Measurements from ENCODE around the gene LAMC1. TPM values are rescaled to one million over a fixed set of nuclear protein-coding genes. Genes with fewer than 3 reads are reported as not detected.
"Not testable (repeated sequence)": the region's sequence is repeated elsewhere in the genome, so short reads cannot be mapped to it uniquely, and the experiment has no call there.

Gene LAMC1
- polyA plus RNA-seq, 1 donor: 293 TPM

- no peak for DNase-seq
Observed at GRCh38 chr1:183106746-183107145, 83.5 kb downstream of the LAMC1 start.

DNA sequence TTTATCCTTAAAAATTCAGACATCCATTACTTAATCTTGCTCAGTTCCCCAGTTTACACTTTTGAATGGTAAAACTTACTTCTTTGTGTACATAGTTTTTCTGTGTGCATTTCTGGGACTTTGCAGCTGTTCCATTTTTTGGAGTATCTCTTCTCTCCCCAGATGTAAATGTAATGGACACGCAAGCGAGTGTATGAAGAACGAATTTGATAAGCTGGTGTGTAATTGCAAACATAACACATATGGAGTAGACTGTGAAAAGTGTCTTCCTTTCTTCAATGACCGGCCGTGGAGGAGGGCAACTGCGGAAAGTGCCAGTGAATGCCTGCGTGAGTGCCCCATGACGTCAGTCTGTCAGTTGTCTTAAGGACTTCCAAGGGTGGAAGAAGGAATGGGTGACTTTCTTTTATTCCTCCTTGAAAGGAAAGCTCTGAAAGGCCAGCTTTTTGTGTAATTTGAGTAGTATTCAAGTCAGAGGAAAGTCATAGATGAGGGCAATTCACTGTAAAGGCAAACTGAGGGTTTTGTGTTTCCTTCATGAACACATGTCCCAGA is 87.2 kb downstream of the LAMC1 start:
- no peak for DNase-seq

DNA sequence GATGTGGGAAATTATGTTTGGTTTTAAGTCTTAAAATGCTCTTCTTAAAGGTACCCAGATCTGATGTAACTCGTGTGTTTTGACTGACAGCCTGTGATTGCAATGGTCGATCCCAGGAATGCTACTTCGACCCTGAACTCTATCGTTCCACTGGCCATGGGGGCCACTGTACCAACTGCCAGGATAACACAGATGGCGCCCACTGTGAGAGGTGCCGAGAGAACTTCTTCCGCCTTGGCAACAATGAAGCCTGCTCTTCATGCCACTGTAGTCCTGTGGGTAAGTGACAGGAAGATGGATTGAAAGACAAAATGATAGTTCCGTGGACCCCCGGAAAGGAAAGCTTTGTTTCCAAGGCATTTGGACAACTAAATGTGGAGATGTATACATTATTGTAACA is 91.2 kb downstream of the LAMC1 start:
- no peak for DNase-seq

DNA sequence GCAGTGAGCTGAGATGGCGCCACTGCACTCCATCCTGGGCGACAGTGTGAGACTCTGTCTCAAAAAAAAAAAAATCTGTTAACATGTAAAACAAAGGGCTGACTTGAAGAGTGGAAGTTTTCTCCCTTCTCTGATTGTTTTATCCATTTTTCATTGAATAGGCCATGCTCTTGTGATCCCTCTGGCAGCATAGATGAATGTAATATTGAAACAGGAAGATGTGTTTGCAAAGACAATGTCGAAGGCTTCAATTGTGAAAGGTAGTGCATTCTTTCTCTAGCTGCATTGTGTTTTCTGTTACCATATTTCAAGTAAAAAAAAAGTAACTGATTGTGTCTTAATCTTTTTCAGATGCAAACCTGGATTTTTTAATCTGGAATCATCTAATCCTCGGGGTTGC is 93.2 kb downstream of the LAMC1 start:
- DNase-seq: no peak

GRCh38 chr1:183121609-183122008 is 98.4 kb downstream of the LAMC1 start:
- DNase-seq: no peak

DNA sequence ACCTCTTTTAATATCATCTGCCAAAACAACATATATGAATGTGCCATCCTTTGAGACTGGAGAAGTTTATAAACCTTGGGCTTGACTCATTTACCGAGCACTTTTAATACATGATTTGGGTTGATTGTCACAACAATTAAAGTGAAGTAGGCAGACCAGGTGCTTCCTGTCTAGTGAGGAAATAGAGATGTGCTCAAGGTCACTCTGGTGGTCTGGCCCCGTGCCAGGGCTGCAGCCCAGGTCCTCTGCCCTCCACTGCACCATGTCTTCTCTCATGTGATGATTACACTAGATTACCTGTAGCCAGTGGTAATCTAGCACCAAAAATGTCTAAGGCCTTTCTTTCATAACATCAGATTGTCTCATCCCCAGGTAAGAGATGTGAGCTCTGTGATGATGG is 101.0 kb downstream of the LAMC1 start:
- no peak for DNase-seq

DNA sequence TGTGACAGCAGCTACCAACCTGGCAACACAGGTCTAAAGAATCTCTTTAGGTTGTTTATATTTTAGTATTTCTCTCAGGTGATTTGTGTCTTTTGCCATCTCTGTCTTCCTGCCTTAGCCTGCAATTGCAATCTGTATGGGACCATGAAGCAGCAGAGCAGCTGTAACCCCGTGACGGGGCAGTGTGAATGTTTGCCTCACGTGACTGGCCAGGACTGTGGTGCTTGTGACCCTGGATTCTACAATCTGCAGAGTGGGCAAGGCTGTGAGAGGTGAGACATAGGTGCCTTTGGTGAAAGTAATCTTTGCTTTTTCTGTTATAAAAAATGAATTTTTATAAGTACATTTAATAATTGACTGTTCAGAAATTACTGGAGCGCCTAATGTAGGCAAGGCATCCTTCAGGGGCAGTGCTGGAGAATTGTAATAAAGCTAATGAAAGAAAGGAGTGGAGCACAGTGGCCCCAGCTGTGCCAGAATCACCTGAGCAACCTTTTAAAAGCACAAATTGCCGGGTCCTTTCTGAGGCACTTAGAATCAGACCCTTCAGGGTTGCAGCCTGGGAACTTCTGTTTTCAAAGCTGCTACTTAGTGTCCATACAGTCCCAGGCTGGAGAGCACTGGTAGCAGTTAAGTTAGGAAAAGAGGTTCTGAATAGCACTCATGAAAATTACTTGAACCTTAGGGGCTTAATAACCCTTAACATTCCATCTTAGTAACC is 102.2 kb downstream of the LAMC1 start:
- no peak for DNase-seq

DNA sequence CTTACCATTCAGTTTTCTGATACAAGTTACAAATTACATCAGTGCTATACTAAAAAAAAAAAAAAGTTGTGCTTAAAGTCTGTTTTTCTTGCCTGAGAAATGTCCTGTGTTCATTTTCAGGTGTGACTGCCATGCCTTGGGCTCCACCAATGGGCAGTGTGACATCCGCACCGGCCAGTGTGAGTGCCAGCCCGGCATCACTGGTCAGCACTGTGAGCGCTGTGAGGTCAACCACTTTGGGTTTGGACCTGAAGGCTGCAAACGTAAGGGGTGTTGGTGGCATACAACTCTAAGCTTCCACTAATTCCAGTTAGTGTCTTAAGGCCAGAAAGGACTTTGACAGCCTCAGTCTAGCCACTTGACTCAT is 102.8 kb downstream of the LAMC1 start:
- DNase-seq: no peak

DNA sequence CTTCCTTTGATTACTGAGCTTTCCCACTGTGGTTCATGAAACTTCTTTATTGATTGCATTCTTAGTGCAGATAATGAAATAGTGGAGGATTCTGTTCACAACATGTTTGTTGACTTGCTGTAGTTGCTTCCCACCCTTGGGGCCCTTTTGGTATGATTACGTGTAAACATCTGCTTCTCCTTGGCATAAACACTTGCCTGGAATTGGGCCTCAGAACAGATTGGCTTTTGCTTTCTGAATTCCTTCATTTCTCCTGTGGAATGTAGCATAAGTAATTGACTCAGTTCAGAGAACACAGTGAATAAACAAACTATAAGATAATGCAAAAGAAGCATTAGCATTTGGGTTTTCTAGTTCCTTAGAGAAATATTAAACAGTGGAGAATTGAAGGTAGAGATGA is 103.3 kb downstream of the LAMC1 start:
- peak; percentile 68 for DNase-seq

- DNase-seq: no peak
Observed at GRCh38 chr1:183129921-183130690, 106.9 kb downstream of the LAMC1 start.

- no peak for DNase-seq
Observed at GRCh38 chr1:183131166-183131565, 107.9 kb downstream of the LAMC1 start.

DNA sequence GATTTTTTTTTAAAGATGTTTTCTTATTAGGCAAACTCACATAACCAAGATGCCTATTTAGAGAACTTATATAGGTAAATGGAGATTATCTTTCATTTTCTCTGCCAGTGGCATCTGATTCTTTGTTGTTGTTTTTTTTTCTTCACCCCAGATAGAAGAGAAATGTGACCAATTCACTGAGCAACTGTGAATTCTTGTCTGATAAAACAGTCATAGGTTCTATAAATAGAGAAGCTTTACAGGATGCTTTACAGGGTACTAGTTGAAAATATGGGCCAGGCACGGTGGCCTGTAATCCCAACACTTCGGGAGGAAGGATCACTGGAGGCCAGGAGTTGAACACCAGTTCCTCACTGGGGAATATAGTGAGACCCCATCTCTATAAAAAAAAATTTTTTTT is 112.1 kb downstream of the LAMC1 start:
- no peak for DNase-seq

DNA sequence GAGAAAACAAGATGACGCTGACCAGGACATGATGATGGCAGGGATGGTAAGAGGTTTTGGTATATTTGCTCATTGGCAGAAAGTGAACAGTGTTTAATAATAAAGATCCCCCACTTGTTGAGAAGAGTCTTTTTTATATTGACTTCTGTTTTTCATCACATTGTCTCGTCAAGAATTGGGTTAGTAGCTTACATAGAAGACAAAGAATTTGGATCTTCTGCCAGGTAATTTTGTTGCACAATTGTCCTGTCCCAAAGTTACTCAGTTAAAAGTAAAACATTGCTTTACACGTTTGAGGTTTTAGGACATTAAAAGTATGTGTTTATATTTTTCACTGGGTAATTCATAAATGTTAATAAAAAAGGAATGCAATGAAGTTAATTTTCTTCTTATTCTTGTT is 114.6 kb downstream of the LAMC1 start:
- no peak for DNase-seq

GRCh38 chr1:183138301-183138700 is 115.1 kb downstream of the LAMC1 start:
- DNase-seq: no peak

GRCh38 chr1:183139281-183139942 is 116.2 kb downstream of the LAMC1 start:
- no peak for DNase-seq

- DNase-seq: no peak
Observed at GRCh38 chr1:183140633-183141032, 117.4 kb downstream of the LAMC1 start.

- DNase-seq: no peak
Observed at GRCh38 chr1:183142171-183142570, 119.0 kb downstream of the LAMC1 start.

GRCh38 chr1:183143576-183144315 is 120.5 kb downstream of the LAMC1 start:
- DNase-seq: no peak

- no peak for DNase-seq
Observed at GRCh38 chr1:183144752-183145151, 121.5 kb downstream of the LAMC1 start.

DNA sequence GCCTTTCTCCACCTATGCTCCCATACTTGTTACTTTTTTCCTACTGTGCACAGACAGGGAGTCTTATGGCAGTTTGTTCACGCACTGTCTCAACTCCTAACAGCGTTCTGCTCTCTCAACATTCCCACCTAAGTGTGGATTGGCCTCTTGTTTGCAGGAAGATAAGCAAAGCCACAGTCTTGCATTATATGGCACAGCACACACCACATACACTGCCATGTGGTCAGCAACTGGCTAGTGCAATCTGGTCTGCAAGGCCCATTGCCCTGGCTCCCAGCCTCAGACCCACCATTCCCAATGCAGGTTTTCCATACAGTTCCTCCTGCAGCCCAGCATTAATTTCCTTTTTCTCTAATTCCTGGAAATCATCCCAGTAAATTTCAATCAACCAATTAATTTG is 124.5 kb downstream of the LAMC1 start:
- no peak for DNase-seq

GRCh38 chr1:183148599-183148998 is 125.4 kb downstream of the LAMC1 start:
- DNase-seq: peak; percentile 68

DNA sequence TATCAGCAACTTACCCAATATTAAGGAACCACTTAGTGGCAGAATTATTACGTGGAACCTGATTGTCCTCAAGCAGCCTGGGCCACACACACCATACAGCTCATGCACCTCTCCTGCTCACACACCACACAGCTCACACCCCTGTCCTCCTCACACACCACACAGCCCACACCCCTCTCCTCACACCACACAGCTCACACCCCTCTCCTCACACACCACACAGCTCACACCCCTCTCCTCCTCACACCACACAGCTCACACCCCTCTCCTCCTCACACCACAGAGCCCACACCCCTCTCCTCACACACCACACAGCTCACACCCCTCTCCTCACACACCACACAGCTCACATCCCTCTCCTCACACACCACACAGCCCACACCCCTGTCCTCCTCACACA is 126.1 kb downstream of the LAMC1 start:
- DNase-seq: no peak

GRCh38 chr1:183150032-183150431 is 126.8 kb downstream of the LAMC1 start:
- DNase-seq: not testable (repeated sequence)
